COLO668 (cell line): Measurements from ENCODE around the gene ABRAXAS1.
A peak's percentile ranks its signal among the peaks of the same experiment; 100 is the strongest.
"Not testable (repeated sequence)": the region's sequence is repeated elsewhere in the genome, so short reads cannot be mapped to it uniquely, and the experiment has no call there.

Experiments used
- DNase-seq: peaks from one replicate; lab custom pipeline; 2025; ENCODE audit not compliant: unreplicated experiment; lab: John Stamatoyannopoulos, UW

ABRAXAS1 gene

GRCh38 chr4:83484500-83485461 is at the start of gene ABRAXAS1:
Gene ABRAXAS1 (minus strand): TSS chr4:83485100. CDS start chr4:83485072, 28 bp downstream.
- peak; percentile 97 for DNase-seq

GRCh38 chr4:83527671-83528070 is 42.8 kb upstream of the ABRAXAS1 start:
- no peak for DNase-seq

GRCh38 chr4:83522239-83522638 is 37.3 kb upstream of the ABRAXAS1 start:
- no peak for DNase-seq

GRCh38 chr4:83516042-83516772 is 31.3 kb upstream of the ABRAXAS1 start:
- DNase-seq: no peak

- DNase-seq: no peak
These were observed 25.5 kb upstream of the ABRAXAS1 start for GRCh38 chr4:83510442-83510841.

DNA sequence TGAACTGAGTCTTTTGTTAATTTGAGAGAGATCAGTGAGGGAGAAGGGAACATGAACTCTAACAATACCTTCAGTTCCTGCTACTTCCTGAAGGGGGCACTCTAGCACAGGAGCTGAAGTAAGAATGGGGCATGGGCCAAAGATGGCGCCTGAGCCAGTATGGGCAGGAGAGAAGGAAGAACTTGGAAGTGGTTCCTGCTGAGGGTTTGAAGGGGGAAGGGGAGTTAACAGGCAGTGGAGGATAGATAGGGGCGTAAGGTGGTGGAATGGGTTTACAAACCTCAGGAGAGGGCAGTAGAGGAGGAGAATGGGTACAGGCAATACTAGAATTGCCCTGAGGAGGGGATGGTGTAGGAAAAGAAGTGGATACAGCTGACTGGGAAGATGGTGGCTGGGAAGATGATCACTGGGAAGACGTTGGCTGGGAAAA is 24.3 kb upstream of the ABRAXAS1 start:
- DNase-seq: peak; percentile 49

DNA sequence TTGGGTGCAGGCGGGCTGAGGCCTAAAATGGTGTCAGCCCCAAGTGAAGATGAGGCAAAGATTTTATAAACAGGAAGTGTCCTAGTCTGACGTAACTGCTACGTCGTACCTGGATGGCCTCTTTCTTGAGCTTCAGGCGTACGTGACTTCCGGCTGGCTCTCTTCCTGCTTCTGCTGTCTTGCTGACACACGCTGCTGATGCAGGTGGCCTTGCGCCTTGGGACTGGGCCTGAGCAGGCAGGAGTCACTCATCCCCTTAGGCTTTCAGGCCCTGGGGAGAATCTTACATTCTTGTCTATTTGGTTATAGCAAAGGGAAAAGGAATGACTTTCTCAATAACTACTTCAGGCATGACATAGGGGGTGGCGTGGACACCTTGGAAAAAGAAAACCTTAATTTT is 20.1 kb upstream of the ABRAXAS1 start:
- DNase-seq: no peak

GRCh38 chr4:83504503-83504902 is 19.6 kb upstream of the ABRAXAS1 start:
- no peak for DNase-seq

GRCh38 chr4:83503974-83504373 is 19.1 kb upstream of the ABRAXAS1 start:
- no peak for DNase-seq

DNA sequence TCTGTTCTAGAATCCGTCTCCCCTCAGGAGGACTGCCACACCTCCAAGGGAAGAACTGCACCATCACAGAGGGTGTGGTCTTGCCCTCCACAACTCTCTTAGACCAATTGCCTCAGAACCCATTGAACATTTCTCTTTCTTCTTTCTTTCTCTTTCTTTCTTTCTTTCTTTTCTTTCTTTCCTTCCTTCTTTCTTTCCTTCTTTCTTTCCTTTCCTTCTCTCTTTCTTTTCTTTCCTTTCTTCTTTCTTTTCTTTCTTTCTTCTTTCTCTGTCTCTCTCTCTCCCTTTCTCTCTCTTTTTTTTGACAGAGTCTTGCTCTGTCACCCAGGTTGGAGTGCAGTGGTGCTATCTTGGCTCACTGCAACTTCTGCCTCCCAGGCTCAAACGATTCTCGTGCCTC is 16.8 kb upstream of the ABRAXAS1 start:
- not testable (repeated sequence) for DNase-seq

- DNase-seq: no peak
These were observed 13.3 kb upstream of the ABRAXAS1 start for GRCh38 chr4:83498187-83498586.

- not testable (repeated sequence) for DNase-seq
These were observed 11.4 kb upstream of the ABRAXAS1 start for GRCh38 chr4:83496085-83496917.

DNA sequence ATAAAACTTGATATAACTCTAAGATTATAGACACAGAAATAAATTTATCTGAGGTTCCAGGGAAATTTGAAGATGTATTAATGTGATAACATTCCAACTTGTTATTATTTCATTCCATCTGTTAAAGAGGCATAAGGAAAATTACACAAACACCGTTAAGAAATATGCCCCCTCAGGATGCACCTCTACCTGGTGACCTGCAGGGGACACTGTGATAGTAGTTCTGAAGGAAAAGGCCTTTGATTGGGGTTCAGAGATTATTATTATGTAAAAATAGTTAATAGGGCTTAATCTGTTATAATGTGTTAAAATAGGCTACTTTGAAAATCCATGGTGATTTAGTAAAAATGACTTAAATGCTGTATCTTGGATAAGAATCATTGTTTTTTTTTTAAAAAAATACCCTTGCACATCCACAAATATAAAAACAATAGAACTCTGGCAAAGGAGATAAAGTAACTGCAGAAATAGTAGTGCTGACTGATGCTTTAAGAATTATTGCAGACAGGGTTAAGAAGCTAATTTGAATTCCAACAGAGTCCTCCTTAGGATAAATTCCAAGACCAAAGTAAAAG is 6.1 kb upstream of the ABRAXAS1 start:
- no peak for DNase-seq

- no peak for DNase-seq
These were observed 4.9 kb upstream of the ABRAXAS1 start for GRCh38 chr4:83489711-83490326.

DNA sequence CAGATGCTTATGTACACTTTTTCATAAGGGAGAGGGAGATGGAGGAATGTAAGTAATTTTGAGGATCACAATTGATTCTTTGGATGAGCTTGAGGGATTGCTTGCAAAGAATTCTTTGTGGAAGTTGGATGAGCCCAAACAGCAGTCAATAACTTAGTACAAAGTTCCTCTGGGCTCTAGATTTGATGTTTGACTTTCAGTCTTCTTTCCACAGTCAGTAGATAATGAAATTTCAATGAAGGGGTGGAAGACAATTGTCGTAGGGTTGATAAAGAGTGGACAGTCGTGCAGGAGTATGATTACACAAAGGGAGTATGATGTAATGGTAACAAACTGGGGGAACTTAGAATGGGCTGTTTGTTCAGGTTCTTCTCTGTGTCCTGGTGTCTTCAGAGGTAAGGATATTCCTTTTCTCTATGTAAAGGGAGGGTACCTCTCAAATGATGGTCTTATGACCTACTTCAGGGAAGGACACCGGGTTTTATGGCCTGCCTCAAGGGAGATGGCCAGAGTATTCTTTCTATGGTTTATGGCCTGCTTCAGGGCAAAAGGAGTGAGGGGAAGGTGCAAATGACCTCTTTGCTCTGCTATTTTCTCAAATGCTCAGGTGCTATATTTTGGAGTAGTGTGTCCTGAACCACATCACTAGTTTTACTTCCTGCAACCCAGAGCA is 1.7 kb upstream of the ABRAXAS1 start:
- DNase-seq: no peak

GRCh38 chr4:83473966-83474365 is 10.9 kb downstream of the ABRAXAS1 start:
- no peak for DNase-seq

DNA sequence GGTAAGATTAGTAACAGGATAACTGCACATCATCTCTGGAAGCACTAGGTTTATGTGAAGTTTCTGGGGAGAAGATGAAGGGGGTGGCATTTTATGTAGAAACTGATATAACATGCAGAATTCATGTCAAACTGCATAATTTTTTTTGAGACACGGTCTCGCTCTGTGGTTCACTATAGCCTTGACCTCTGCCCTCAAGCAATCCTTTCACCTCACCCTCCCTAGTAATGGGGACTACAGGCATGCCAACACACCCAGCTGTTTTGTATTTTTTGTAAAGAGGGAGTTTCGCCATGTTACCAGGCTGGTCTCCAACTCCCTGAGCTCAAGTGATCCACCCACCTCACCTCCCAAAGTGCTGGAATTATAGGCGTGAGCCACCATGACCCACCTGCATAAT is 11.5 kb downstream of the ABRAXAS1 start:
- no peak for DNase-seq

DNA sequence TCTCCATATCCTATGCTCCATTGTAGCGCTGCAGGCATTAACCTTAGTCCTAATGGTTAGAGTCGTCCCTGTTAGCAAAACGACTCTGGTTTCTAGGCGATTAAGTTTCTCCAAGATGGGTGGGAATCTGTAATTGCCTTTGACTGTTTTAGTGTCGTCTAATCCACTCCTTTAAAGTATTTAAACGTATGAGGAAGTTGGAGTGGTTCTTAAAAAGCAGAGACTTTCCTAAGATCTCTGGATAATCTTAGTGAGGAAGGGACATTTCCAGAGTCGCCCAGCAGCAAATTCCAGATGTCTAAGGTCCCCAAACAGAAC is 28.8 kb downstream of the ABRAXAS1 start:
- no peak for DNase-seq

- peak; percentile 95 for DNase-seq
These were observed 29.4 kb downstream of the ABRAXAS1 start, which contains the start of the genes HELQ and MRPS18C for GRCh38 chr4:83455281-83456183. Gene HELQ (minus strand): TSS chr4:83455823. CDS start chr4:83455693, 130 bp downstream. Gene MRPS18C (plus strand): TSS chr4:83456058. CDS start chr4:83456078, 20 bp downstream.
